CD4-positive, alpha-beta T cell treated with Interleukin-6 for 4 hours (primary cell): ENCODE results near the gene ACVRL1.

ENCODE experiments used
- DNase-seq: peaks from one replicate; pipeline ENCODE4 v3.0.0-alpha.2; 2020; ENCODE audit warnings: mixed read lengths

Gene ACVRL1

DNA sequence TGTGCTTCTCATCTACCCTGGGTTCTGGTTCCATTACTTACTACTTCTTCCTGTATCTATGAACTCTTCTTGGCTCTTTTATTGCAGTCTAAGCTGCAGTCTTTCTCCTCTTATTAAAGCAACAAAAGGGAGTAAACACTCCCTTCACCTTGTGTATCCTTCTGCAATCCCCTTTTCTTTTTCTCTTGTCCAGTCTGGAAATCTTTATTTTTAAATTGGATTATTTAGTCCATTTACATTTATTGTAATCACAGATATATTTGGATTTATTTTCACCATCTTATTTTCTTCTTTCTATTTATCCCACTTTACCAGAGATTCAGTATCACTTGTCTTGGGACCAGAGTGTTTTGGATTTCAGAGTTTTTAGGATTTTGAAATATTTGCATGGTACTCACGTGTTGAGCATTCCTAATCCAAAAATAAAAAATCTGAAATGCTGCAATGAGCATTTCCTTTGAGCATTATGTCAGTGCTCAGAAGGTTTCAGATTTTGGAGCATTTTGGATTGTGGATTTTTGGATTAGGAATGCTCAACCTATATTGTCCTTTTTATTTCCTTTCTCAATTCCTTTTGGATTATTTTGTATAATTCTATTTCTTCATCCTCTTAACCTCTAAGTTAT is 37.4 kb downstream of the ACVRL1 start:
- DNase-seq, result no peak

DNA sequence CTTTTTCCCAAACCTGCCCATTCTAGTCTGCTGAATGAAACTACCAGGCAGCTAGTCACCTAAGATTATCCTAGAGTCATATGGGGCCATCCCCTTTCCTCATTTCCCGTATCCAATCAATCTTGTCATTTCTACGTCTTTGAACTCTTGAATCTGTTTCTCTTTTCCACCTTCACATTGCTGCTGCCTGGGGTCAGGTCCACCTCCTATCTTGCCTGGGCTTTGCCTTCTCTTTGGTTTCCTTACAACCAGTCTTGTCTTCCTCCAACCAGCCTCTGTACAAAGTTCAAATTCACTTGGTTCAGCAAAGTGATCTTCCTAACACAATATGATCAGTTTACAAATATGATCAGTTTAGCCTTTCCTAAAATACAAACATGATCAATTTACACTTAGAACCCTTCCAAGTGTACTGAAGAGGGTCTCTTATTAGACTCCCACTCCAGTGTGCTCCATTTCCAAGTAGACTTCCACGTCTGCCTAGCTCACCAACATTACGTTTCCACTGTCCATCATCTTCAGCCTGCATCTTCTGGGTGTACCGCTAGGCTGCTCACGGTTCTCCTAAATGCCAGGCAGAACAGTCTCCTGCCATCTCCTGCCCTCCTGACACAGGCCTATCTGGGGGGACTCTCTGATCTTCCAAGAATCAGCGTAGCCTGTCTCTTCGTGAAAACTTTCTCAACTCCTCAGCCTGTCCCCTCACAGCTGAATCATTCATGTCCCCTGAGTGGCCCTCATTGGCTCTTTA is 40.1 kb downstream of the ACVRL1 start:
- no peak for DNase-seq

DNA sequence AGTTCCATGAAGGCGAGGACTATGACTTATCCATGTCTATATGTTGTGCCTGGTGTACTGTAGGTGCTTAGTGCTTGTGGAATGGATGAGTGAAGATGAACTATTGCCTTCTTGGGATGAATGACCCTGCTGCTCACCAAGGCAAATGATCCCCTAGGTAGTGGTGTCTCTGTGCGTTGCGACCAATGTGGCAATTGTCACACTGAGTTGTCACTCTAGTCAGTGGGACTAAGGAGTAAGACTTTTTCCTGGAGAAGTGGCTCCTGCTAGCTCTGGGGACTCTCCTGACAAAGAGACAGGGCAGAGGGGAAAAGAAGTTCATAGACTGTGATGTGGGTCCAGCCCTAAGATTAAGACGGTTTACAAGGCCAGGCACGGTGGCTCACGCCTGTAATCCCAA is 40.8 kb downstream of the ACVRL1 start:
- DNase-seq, result no peak

DNA sequence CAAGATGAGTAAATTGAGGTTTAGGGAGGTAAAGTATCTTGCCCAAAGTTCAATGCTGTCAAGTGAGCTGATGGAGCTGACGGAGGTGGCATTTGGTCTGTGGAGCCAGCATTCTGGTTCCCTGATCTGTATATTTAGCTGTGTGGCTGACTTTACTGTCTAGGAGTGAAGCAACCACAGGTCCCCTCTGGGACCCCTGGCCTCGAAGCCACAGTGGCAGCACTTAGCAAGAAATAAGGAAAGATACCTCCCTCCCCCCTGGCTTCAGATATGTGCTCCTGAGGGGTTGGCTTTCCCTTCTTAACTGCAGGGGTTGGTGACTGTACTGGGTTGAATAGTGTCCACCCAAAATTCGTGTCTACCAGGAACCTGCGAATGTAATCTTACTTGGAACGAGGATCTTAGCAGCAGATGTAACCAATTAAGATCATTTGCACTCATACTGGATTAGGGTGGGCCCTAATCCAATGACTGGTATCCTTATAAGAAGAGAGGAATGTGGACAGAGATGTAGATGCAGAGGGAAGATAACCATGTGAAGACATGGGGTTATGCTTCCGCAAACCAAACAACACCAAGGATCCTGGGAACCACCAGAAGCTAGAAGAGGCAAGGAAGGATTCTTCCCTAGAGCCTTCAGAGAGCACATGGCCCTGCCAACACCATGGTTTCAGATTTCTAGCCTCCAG is 42.2 kb downstream of the ACVRL1 start:
- no peak for DNase-seq

DNA sequence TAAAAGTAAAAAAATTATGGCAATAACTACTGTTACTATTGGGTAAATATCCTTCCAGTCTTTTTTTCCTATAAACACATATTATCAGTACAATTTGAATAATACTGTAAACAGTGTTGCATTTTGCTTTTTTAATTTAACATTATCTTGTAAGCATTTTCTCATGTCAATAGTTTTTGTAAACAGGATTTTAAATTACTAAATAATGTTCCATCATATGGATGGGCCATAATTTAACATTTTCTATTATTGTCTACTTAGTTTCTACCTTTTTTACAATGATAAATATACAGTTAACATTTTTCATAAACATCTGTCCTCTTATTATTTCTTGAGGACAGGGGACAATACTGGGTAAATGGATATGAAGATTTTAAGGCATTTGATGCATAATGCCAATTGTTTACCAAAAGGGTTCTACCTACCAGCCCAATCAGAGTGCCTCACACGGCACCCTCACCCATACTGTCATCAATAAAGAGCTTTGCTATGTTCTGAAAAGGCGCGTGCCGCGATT is 43.4 kb downstream of the ACVRL1 start:
- no peak for DNase-seq

DNA sequence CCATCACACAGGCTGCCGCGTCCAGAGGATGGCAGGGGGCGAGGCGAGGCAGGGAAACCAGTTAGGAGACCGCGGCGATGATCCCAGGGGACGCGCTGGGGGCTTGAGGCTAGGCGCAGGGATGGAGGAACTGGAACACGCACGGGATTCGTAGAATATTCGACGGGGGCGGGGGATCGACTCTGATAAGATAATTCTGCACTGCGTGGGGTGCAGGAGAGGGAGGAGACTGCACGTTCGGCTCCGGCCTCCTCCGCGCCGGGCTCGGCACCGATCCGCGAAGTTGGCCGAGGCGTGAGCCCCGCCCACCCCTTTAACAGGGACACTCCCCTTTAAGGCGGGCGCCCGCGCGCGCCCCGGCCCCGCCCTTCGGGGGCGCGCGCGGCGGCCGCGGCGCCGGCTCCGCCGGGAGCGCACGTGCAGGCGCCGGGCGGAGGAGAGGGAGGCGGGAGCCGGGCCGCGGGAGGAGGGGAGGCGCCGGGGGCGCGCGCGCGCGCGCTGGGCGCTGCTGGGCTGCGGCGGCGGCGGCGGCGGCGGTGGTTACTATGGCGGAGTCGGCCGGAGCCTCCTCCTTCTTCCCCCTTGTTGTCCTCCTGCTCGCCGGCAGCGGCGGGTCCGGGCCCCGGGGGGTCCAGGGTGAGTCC is 44.0 kb downstream of the ACVRL1 start, which contains the start of gene ACVR1B:
TSS of gene ACVR1B (plus strand) at position 501 of the 644 bp plus-strand sequence. CDS start at position 546, 45 bp downstream.
- peak; percentile 94 for DNase-seq

DNA sequence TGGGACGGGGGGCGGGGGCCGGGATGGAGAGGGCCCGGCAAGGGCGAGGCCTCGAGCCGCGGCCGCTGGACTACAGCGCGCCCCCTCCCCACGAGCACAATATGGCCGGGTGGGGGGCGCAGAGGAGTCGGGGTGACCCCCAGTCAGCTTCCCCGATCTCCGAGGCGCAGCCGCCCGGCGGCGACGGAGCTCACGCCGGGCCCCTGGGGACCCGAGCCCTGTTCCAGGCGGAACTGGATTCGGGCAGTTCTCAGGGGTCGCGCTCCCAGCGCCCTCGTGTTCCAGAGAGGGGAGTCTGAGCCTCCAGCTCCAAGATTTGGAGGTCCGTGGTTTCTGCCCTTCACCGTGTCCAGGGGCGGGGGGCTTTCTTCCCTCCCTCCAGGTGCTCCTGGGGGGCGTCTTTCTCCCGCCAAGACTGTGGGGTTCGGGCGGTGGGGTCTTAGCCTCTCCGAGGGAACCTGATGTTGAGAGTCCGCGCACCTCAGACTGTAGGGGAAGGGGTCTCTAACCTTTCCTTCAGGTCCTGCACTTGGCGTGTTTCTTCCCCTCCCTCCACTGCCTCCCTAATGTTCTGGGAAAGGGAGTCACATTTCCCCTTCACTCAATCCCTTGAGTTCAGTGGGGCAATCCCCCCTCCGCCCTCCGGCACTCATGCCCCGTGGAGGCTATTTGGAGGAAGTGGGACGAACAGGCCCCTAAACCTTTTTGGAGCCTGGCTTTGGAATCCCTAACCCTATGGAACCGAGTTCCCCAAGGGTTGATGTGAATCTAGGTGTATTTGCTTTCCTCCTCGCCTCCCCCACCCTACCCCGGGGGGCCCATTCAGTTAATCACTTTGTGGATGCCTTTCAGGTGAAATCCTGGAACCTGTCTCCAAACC is 44.8 kb downstream of the ACVRL1 start:
- peak; percentile 17 for DNase-seq

DNA sequence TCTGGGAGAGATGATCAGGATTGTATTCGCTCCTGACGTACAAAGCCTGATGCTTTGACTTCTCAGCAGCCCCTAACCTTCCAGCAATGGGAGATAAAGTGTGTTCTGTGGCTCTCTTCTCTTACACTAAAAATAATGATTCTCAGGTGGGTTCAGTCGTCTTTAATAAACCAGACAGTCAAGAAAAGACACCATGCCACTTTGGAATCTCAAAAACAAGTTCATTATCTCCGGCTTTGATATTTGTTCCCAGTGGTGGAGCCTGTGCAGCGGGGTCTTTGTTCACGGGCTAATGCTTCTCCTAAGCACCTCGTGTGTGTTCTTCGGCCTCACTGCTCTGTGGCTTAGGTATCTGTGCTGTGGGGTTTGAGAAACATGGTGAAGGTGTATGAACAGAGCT is 45.8 kb downstream of the ACVRL1 start:
- DNase-seq, result no peak

DNA sequence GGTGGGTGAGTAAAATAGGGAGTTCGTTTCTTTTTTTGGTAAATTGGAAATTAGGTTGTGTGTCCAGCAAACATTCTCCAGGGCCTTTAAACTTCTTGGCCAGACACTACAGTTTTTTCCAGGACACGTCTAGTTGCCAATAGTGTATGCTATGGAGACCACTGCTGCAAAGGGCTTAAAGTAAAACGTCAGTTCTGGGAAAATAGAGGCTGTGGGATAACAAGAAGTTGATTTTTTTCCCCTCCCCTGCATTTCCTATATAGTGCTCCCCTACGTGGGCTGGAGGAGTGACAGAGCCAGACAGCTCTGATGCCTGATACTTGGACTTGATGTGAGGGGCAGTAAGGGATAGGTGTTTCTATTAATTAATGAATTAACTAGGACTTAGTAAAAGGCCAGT is 46.6 kb downstream of the ACVRL1 start:
- no peak for DNase-seq

DNA sequence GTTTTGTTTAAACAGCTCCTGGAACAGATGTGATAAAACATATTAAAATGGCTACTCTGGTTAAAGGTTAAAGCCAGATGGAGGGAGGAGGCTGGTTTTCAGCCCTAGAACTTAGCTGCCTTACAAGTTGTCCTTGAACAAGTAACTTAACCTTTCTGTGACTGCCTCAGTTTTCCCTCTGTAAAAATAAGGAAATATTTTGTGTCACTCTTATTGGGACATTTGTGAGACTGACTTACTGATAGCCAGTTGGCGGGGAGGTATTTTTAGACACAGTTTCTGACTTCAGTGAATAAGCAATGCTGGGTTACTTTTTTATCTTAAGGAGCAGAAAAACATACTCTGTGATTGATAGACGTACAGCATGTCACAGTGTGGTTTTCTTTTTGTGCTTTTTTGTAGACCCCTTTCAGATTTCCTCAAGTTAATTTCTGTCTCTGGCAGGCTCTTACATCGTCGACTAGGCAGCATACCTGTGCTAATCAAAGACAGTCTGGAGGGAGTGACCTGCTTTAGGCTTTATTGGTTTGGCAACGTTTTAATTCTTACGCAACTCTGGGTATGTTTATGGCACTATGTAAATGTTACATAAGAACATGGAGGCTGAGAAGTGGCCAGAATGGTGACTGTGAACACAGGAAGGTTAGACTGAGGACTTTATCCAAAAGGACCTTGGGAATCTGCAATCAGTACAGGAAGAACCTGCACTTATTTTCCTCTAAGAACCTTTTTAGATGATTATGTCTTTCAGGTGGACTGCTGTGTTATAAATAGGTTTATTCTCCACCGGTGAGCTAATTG is 47.5 kb downstream of the ACVRL1 start:
- no peak for DNase-seq

DNA sequence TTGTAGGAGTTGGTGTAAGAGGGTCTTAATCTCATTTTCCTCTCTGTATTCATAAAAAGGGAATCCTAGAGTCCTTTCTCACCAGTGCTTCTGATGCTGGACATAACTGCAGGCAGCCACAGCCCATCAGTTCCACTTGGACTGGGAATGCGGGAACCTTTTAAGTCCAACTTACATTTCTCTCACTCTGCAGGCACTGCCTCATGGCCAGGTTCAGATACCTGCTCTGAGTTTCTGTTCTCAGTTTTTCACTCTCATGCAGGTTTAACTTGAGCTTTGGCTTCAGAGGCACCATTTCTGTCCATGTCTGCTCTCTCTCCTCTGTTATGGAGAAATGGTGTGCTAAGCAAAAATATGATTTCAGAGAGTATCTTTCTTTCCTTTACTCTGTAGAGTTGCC is 48.4 kb downstream of the ACVRL1 start:
- DNase-seq, result no peak

DNA sequence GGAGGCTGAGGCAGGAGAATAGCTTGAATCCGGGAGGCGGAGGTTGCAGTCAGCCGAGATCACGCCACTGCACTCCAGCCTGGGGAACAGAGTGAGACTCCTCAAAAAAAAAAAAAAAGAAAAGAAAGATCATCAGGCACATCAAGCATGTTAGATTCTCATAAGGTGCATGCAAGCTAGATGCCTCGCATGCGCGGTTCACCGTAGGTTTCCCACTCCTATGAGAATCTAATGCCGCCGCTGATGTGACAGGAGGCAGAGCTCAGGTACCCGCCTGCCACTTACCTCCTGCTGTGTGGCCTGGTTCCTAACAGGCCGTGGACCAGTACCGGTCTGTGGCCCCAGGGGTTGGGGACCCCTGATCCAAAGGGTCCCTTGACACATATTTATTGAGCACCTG is 51.2 kb downstream of the ACVRL1 start:
- DNase-seq, result no peak

DNA sequence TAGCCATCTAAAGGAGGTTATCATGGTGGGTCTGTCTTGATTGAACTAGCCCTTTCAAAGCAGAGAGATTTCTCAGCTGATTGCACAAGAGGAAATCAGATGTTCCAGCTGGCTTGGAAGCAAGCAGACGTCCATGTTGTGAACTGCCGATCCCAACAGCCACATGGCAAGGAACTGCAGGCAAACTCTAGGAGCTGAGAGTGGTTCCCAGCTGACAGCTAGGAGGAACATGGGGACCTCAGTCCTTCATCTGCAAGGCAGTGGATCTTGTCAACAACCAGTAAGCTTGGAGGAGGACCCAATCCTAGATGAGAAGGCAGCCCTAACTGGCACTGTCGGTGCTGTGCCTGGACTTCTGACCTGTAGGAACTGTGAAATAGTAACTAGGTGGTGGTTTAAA is 51.9 kb downstream of the ACVRL1 start:
- DNase-seq, result no peak

DNA sequence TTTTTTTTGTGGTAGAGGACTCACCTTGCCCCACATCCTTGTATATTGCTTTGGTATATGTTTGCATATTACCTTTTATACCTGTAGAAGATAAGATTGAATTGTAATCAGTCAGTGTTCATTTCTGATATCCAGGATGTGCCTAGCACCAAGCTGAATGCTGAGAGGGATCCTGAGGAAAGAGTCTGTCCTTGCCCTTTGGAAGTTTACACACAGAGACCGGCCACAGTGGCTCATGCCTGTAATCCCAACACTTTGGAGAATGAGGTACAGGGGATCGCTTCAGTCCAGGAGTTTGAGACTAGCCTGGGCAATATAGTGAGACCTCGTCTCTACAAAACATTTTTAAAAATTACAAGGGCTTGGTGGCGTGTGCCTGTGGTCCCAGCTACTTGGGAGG is 52.6 kb downstream of the ACVRL1 start:
- DNase-seq, result no peak

DNA sequence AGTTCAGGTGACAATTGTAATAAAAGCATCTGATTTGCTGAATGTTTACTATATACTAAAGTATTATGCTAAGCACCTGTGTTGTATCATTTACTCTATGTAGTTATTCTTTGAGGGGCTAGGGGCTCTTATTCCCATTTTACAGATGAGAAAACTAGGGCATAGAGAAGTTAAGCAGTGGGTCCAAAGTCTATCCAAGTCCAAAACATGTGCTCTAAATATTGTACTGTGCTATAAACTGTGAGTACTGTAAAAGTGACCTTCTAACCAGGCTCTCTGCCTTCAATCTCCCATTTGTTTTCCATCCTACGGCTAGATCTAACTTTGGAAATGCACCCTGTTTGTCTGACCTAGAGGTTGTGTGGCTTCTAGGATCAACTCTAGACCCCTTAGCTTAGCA is 53.2 kb downstream of the ACVRL1 start:
- no peak for DNase-seq

DNA sequence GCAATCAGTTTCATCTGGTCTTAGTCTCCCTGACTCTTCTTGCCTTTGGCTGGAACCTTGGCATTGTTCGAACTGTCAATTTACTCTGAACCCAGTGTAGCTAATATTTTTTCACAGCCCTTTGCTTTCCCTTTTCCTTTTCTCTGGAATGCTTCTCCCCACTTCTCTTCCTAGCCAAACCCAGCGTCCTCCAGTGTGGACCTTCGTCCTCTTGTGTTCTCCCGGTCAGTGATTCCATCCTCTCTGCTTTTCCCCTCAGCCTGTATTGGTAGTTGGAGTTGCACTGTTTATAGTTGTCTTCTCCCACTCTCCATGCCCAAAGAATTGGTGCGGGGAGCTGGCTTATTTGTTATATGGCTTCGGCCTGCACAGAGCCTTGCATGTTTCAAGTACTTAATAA is 53.6 kb downstream of the ACVRL1 start:
- DNase-seq, result no peak

DNA sequence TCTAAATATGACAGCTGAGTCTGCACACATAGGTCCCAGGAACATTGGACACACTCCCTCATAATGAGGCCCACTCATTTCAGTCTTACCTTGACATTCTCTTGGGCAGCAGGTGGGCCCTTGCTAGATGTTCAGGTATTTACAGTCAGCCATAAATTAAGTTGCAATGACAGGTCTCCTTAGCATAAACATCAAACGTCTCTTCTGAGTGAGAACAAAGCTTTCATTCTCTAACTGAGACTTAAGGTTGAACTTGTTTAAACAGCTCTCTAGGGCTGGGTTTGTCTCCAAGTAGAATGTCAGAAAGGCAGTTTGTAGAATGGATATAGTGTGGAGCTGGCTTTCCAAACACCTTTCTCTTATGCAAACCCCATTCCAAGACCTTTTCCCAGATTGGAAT is 54.5 kb downstream of the ACVRL1 start:
- no peak for DNase-seq

DNA sequence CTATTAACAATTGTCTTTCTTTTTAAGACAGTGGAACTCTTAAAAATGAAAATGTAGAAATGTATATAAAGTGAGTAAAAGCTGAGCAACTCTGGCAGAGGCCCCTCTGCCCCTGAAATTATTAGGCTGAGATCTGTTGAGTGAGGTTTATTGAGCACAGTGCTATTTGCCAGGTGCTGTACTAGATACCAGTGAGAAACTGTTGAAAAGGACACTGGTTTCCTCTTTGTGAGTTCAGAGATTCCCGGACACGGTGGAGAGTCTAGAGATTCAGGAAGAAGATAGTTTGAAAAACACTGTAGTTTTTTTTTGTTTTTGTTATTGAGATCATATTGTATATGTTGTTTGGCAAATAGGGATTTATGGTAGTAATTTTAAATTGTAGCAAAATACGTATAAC is 55.4 kb downstream of the ACVRL1 start:
- DNase-seq, result no peak

DNA sequence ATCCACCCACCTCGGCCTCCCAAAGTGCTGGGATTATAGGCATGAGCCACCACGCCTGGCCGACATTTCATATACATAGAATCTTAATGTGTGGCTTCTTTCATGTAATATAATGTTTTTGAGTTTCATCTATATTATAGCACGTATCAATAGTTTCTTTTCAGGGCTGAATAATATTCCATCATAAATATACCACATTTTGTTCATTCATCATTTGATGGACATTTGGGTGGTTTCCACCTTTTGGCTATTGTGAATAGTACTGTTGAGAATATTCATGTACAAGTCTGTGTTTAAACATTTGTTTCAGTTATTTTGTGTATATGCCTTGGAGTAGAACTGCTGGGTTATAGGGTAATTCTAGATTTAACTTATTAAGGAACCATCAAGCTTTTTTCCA is 56.2 kb downstream of the ACVRL1 start:
- DNase-seq, result no peak

DNA sequence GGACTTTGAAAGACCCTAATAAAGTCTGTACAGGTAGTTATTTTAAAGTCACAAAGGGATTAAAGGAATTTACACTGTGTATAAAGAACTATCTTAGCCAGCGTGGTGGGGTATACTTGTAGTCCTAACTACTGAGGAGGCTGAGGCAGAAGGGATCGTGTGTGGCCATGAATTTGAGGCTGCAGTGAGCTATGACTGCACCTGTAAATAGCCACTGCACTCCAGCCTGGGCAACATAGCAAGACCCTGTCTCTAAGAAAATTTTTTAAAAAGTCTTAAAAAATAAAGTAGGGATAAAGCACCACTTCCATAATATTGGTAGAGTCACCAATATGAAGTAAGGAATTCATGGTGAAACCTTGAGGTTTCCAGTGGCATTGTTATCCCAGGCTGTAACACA is 62.3 kb downstream of the ACVRL1 start:
- DNase-seq, result no peak

DNA sequence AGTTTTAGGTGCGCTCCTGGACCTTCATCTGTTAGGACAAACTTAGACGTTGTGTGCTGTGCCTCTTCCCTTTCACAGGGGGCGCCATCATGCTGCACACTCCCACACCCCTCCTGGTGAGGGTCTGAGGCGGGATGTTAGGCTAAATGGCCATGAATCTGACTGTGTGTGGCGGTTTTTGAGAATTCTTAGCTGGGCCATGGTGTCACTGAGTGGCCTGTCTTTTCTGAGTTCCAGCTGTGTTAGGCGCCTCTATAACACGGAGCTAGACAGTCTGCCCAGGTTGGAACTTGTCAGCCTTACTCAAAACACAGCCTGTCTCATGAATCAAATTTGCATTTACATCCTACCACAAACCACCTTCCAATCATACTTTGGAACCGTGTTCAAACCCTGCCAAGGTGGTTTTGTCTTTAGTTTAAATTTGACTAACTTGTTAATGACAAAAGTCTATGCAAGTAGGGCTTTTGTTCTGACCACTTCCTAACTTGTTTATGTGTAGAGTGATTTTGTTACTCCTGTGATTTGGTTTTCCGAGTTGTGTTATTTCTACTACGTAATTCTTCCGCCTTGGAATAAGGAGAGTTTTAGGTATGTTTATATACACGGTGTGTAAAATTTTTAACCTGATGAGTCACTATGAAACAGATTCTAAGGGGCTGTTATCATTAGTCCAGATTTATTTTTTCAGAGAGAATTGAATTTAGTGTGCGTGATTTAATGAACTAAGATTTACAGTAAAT is 63.8 kb downstream of the ACVRL1 start:
- peak; percentile 42 for DNase-seq
